ENCODE results near the gene DLG1. TPM values are rescaled to one million over a fixed set of nuclear protein-coding genes. Genes with fewer than 3 reads are reported as not detected.

The DLG1 gene
- total RNA-seq, 4 donors from 2014 or later = 71.4 to 96.7 (median 88.5) TPM

DNA sequence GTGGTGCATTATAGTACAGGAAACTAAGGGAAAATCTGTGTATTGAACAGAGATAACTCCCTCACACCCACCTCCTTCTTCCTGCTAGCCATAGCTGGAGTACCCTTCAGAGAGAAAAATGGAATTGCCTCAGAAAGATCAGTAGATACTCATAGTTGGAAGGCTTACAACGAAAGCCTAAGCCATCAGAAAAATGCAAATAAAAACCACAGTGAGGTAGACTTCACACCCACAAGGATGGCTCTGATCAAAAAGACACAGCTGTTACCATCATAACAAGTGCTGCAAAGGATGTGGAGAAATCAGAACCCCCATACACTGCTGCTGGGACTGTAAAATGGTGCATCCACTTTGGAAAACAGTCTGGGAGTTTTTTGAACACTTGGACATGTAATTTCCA, 7.4 kb upstream of the DLG1 start:
- 40 to 46% methylated on average over 1 of the region's 1 CpG for WGBS, 2 donors
- H3K4me3 ChIP-seq (ENCODE audit: low read depth, poor library complexity, severe bottlenecking) = no peak overlapping the region
- TF ChIP-seq POLR2A (IDR thresholded peaks at IDR 0.05) (no peak), CTCF (IDR thresholded peaks at IDR 0.05) (no peak)
- no peak for DNase-seq (ENCODE audit: low spot score in 2 of 2)
- intact Hi-C loops (cut with DNase I; ENCODE audit: low total_unique reads) = no loop called here

- intact Hi-C loops (cut with DNase I; ENCODE audit: low total_unique reads) = no loop called here
- no peak for DNase-seq (ENCODE audit: low spot score in 2 of 2)
- no peak overlapping the region for H3K4me3 ChIP-seq (ENCODE audit: low read depth, poor library complexity, severe bottlenecking)
- TF ChIP-seq POLR2A (IDR thresholded peaks at IDR 0.05) (no peak), CTCF (IDR thresholded peaks at IDR 0.05) (no peak)
- WGBS, 2 donors = 83 to 90% methylated on average over 6 of the region's 6 CpGs
Observed at GRCh38 chr3:197303452-197303851, 5.0 kb upstream of the DLG1 start.

DNA sequence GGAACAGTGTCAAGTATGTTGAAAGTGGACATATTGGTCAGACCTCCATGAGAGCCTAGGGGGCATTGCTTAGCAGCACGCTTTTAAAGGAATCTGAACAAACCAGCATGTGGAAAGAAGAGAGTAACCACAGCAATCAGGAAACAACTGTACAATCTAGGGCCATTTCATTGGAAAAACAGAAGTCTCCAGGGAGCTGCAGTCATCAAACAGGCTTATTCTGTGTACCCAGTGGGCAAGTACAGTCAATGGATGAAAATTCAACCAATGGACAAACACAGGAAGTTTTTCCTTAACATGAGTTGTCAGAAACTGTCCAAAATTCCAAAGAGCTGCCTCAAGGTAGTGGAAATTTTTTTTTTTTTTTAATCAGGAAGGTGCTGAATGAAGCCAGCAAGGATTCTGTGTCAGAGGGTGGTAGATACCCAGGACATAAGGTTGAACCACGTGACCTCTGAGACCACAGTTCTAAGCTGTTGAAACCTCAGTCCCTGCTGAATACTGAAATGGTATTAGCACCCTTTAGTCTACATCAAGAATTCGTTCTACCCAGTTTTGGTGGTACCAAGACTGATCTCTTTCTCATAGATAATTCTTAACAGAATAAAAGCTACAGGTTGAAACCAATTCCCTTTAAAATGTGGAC, 4.4 kb upstream of the DLG1 start:
- intact Hi-C loops (cut with DNase I; ENCODE audit: low total_unique reads) = no loop called here
- TF ChIP-seq POLR2A (IDR thresholded peaks at IDR 0.05) = no peak
- TF ChIP-seq CTCF (IDR thresholded peaks at IDR 0.05) = no peak
- DNase-seq (ENCODE audit: low spot score in 2 of 2) = no peak
- H3K4me3 ChIP-seq (ENCODE audit: low read depth, poor library complexity, severe bottlenecking) = no peak overlapping the region
- WGBS, 2 donors = 74 to 78% methylated on average over 3 of the region's 3 CpGs

DNA sequence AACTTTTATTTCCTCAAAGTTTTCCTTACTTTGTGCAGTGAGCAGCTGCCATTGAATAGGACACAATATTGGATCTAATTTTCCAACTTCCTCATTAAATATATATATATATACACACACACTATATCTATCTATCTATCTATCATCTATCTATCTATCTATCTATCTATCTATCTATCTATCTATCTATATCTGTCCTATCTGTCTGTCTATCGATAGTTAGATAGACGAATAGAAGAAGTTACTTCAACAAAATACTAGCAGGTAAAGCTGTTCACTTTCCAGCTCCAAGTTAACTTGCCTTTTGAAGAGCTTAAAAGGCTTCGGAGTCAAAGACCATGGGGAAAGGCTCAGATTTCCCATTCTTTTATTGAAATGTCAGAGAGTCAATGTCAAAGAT, 3.6 kb upstream of the DLG1 start:
- intact Hi-C loops (cut with DNase I; ENCODE audit: low total_unique reads) = no loop called here
- WGBS, 2 donors = 94 to 96% methylated on average over 3 of the region's 3 CpGs
- TF ChIP-seq CTCF (IDR thresholded peaks at IDR 0.05) (no peak), POLR2A (IDR thresholded peaks at IDR 0.05) (no peak)
- H3K4me3 ChIP-seq (ENCODE audit: low read depth, poor library complexity, severe bottlenecking) = no peak overlapping the region
- no peak for DNase-seq (ENCODE audit: low spot score in 2 of 2)

GRCh38 chr3:197300361-197300760, 1.9 kb upstream of the DLG1 start:
- DNase-seq (ENCODE audit: low spot score in 2 of 2) = no peak
- H3K4me3 ChIP-seq (ENCODE audit: low read depth, poor library complexity, severe bottlenecking) = no peak overlapping the region
- WGBS, 2 donors = 91 to 92% methylated on average over 7 of the region's 7 CpGs
- intact Hi-C loops (cut with DNase I; ENCODE audit: low total_unique reads) = no loop called here
- TF ChIP-seq POLR2A (IDR thresholded peaks at IDR 0.05) = no peak
- no peak for TF ChIP-seq CTCF (IDR thresholded peaks at IDR 0.05)
